HG03135 (cell line): ENCODE data around the gene DPP6.

Source experiments
- ATAC-seq: cut with Tn5 transposase; IDR thresholded peaks from one replicate; pipeline ENCODE4 v1.9.1; 2021; ENCODE audit warnings: mild to moderate bottlenecking, moderate library complexity; ENCODE audit not compliant: unreplicated experiment

DPP6 gene

DNA sequence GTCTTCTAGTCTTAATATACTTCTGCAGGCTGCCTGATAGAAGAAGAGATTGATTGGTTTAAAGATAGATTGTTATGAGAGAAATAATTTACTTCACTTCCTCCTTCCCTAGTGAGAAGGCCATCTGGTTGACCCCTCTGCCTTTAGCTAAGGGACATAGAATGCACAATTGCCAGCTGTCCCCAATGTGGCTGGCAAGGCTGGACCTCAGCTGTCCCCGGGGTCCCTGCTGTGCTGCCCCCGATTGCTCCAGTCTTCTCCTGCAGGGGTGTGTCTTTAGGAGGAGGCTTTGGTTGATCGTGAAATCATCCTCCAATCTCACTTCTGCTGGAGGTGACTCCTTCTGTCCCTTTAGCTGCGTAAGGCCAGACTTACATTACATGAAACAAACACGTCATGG, 388.5 kb downstream of the DPP6 start:
- ATAC-seq = no peak

DNA sequence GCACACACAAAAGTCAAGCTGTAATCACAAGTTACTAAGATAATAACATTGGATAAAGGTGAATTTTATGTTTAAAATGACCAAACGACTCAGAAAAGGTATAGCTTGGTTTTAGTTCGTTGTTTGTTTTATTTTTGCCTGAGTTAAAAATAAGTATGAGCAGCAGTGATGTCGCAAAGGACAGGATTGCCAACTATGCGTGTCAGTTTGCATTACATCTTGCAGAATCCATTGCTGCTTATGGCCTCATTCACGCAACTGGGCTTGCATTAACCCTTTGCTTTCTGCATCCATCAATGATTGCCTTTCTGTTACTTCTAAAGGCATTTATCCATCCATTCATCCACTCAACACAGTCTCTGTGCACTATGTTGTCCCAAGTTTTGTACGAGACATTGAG, 389.6 kb downstream of the DPP6 start:
- ATAC-seq = no peak

DNA sequence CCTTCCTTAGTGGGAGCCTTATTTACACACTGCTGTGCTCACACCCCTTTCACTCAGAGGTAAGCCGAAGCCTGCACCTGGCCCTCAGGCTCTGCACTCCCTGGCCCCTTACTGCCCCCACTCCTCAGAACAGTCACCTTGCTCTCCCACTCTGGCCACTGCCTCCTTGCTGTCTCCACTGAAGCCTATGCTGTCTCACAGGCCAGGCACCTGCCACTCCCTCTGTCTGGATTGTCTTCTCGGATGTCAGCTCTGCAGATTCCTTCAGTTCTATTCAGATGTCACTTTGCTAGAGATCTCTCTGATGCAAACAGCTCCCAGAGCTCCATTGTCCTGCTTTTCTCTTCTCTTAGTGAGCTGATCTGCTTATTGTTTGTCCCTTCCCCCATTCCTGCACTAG, 390.7 kb downstream of the DPP6 start:
- ATAC-seq = no peak

DNA sequence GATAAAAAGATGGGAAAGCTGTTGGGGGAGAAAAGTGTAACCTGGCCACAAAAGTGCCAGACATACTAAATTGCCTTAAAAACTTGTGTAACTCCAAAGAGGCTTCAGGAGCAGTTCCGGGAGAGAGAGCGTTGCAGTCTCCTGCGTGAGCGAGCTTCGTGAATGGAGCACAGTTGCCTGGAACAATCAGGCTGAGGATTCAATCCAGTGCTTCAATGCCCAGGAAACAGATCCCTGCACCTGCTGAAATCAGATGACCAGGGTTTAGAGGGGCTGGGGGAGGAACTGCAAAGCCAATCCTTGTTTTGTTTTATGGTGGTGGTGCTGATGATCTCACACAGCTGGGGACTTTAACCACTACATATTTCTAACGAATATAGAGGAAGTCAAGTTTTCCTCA, 398.3 kb downstream of the DPP6 start:
- ATAC-seq = no peak

DNA sequence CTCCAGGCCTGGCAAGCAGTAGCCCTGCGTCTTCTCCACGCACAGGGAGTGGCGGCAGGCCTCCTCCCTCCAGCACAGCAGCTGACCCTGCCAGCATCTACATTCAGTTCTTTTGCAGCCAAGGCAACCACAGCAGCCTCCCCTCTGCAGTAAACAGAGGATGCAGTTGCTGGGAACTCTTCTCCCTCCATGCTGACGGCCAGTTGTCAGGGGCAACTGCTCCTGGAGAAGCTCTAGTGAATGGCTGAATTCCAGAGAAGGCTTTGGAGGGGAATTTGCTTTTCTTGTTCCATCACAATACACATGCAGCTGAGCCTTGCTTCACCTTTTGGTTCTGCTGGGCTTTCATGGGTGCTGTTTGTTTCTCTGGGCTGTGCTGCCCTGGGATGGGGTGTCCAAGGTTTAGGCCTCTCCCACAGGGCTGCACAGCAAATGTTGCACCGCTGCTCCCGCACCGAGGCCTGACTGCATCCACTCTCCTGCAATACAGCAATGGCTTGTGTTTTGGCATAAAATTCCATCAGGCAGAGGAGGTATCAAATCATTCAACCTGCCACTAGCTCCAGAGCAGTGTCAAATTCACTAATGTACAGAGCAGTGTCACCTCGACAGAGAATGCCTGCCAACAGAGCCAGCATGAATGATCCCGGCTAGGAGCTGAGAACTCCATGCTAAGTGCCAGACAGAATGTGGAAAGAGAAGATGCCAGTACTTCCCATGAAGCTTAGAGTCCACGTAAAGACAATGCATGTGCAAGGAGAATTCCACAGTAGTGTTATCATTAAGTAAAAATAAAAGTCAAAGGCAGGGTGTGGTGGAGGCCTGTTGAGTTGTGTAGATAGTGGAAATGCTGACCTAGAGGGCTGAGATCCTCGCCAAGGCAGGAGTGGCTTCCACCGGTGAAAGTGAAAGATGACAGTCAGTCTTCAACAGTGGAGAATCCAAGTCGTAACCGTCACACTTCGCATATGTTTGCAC, 399.6 kb downstream of the DPP6 start:
- no peak for ATAC-seq

DNA sequence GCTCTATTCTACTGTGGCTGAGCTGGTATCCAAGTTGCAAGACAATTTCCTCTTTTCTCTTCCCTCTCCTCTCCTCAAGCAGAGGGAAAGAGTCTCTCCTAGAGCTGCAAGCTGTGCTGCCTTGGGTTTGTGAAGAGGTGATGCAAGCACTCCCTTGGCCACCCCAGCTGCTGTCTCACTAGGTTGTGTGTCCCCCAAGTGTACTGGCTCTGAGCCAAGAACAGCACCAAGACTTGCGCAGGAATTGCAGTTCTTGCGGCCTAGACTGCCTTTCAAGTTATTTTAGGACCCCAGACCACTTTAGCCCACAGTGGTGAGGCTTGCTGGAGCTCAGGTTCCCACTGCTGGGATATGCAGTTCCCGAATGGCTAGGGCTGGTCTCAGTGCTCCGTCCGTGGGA, 411.6 kb downstream of the DPP6 start:
- ATAC-seq = no peak

DNA sequence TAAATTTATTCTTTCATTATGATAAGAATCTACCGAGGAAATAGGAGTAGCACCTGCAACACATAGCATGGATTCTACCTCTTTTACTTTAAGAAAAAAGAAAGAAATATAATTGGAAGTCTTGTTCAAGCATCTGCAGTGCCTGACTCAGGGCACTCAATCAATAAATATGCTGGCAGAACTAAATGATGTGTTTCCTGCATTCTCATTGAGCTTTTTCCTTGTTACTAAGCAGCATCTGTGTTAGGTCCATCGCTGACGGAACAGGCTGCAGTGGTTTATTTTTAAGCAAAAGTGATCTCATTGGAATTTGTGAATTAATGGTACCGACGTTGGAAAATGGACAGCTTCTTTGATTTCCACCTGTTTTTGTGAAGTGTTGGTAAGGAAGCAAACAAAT, 417.5 kb downstream of the DPP6 start:
- ATAC-seq = no peak

DNA sequence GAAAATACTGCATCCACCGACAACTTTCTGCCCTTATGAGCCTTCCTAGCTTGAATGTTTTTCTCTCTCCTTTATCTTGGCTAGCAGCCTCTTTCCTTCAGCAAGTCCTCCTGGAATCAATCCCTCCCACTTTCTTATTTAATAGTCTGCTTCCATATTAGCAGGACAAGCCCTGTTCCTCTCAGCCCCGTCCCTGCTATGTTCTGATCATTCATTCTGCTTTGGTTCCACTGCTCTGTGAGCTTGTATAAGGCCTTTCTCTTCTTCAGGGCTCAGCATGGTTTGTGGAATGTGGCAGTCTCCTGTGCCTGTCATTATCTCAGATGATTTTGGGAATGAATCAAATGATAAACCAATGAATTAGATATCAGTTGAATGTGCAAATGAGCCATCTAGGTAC, 420.1 kb downstream of the DPP6 start:
- no peak for ATAC-seq

DNA sequence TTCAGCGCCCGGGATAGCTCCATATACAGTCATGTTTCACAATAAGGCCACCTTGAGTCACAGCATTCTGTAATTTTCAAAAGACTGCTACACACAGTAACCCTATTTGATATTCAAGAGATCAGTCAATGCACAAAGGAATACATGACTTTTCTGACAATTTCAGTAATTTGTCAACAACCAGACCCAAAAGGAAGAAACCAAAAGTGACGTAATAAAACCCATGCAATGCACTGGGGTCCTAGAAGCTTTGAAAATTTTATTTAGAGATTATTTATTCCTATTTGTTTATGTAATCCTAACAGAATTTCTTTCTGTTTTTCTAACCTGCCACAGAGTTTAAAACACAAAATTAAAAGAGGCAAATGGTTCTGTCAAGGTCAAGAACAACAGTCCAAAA, 421.2 kb downstream of the DPP6 start:
- ATAC-seq = no peak

DNA sequence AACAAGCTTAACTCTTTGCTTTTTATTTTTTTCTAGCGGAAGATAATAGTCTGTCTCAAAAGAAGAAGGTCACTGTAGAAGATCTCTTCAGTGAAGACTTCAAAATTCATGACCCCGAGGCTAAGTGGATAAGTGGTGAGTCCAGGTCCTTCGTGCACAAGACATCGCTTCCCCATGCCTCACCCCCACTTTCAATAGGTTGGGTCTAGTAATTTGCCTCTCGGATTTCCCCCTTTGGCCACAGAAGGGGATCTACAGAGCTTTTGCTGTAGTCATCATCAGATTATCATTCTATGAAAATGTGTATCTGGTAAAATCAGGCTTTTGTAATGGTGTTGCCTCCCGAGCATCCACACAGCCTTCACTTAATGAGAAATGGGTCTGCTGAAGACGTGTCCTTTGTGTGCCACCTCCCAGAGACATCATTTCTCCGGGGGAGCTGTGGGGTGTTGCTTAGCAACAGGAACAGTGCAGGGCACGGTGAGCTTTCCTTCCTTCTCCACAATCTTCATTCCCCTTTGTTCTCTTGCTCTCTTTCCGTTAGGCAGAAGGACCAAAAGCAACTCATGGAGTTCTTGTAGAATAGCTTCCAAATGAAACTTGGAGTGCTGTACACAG, 422.8 kb downstream of the DPP6 start:
- ATAC-seq = no peak

DNA sequence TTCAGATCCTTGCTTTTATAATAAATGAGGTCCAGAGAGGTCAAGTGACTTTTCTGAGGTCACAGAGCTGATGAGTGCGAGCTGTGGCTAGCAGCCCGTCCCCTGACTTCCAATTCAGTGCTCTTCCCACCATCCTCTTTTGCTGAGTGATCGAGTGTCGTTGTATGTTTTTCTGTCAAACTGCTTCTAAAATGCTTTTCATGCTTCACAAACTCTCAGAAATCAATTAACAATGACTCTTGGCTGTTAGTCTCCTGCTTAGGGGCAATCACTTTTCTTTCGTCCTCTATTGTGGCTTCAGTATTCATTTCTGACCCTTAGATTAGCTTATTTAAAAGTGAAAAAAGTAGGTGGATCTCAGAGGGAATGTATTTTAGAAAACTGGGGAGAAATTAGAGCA, 423.7 kb downstream of the DPP6 start:
- no peak for ATAC-seq

DNA sequence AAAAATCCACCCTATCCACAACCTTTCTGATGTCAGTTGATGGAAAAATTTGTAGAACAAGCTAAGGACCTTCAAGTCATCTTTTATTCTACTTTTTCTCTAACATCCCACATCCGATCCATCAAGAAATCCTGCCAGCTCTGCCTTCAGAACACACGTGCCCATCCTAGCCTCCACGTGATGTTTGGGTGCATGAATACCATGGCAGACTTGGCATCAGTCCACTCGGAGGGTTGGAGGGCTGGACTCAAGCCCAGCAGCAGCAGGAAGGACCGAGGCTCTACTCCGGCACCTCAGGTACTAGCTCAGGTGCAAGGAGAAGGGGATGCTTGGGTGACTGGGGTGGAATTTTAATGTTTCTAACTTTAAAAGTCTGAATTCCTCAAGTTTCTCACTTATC, 428.6 kb downstream of the DPP6 start:
- no peak for ATAC-seq

DNA sequence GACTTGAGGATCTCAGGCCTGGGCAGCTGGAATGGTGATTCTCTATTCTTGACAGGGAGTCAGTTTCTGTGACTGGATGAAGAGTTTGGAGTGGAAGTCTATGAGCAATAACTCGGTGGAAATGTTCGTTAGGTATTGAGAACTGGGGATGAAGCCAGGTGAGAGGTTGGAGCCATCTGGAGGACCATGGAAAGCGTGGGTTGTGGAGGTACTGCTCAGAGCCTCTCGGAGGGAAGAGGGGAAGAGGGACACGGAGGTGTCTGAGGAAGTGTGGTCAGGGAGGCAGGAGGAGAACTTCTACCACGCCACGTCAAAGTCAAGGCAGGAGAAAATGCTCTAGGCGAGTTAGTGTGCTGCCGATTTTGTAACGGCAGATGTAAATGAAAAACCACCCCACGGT, 430.7 kb downstream of the DPP6 start:
- ATAC-seq = no peak

DNA sequence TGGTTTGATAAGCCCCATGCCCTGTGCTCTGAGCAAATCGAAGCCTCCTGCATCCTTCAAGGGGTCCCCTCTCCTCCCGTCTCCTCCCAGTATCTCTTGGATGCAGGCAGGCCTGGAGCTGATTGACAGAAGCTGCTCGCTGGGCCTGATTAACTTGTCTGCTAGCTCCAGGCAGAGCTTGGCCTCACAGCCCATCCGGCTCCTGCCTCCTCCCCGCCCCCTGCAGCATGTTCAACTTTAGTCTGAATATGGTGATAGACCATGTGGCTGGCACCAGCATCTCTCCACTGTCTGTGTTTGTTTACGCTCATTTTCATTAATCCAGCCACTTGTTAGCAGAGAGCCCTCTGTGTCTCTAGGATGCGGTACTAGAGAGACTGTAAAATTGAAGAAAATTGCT, 432.2 kb downstream of the DPP6 start:
- ATAC-seq = no peak

DNA sequence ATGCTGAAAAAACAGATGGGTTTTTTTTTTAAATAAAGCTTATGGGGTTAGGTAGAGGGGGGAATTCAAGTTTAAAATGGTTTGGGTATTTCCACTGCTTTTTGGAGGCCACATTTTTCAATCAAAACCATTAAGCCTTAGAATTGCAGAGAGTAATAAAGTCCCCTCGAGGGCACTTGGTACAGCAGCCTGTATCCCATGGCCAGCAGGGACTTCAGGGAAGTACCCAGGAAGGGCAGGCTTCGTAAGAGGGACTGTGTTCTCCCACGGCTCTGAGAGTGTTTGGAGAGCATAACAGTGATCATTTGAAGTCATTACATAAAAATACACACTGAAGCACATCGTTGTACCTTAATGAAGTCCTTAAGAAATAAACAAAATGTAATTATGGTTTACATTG, 432.7 kb downstream of the DPP6 start:
- no peak for ATAC-seq

DNA sequence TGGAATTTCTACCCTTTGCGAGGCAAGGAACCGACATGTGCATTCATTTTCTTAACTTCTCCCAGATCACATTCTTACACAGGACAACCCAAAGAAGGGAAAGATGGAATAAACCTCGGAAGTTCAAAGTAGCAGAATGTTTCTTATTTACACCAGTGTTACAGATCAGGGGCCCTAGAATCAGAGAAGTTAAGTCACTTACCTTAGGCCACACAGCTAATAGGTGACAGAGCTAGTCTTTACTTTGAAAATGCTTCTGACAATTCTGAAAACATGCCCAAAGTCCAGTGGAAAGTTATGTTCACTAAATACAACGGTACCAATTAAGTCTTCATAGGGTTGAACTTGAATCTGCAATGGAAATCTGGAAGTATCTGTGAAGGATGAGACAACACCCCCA, 437.7 kb downstream of the DPP6 start:
- no peak for ATAC-seq

DNA sequence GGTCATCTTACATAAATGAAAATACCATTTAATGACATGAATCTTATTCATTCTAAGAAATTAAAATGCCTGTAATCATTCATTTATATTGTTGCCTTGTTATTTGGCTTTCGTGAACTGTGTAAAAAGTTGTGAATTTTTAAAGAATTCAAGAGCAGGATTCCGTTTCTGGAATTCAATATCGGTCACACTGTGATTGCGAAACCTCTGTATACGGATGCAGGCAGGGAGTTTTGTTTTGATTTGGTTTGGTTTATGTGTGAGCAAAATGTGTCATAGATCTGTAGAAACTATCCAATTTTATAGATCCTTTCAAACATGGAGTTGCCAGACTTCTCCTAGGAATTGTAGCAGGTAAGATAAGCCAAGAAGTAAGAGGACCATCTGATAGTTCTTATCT, 441.4 kb downstream of the DPP6 start:
- ATAC-seq = no peak

DNA sequence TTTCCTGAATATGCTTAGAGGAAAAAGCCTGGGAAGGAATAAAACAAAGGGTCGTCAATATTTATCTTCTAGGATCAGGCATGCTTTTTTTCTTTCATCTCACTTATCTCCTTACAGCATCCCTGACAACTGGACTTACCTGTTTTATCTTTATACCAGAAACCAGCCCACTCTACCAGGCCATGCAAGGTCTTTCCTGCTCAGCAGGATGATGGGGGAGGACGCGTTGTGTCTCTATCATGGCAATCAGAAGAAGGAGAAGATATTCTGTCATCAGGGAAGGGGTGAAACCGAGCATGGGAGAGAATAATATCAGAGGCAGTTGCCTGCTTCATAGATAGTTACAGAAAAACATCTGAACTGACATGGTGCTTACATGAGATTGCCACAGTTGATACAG, 445.6 kb downstream of the DPP6 start:
- ATAC-seq = no peak

DNA sequence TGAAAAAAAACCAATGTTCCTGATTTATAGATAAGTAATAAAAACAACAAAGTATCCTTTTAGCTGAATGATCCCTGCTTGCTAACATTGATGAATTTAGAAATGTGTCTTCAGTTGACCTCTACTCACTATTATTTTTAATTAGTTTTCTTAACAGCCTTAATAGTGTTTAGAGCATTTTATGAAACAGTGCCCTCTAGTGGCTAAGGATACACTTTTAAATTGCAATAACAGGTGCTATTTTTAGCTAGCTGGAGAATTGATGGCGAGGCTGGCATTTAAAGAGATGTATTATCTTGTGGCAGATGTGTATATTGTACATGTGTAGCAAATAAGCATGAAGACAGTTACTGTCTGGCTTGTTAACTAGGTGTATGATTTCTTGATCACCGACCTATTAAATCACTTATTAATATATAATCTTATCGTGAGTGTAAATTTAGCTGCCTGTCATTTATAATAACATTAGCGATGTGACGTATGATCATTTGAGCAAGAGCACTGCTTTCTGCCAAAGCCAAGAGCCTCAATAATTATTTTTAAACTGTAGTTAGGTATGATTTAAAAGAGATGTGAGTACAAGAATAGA, 451.9 kb downstream of the DPP6 start:
- ATAC-seq = no peak

DNA sequence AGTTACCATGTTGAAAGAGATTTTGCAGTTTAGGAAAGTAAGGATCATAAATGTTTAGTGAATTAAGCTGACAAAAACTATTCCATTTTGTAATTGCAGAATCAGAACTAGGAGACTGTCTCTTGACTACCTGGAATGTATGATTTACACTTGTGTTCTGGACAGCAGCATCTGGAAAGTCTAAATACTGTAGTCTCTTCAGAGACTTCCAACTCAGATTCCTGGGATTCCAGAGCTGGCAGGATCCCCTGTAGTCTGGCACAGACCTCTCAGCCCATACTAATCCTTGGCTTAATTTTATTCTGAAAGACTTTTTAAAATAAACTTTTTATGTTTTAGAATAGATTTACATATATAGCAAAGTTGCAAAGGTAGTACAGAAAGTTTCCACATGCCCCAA, 452.7 kb downstream of the DPP6 start:
- ATAC-seq = no peak

DNA sequence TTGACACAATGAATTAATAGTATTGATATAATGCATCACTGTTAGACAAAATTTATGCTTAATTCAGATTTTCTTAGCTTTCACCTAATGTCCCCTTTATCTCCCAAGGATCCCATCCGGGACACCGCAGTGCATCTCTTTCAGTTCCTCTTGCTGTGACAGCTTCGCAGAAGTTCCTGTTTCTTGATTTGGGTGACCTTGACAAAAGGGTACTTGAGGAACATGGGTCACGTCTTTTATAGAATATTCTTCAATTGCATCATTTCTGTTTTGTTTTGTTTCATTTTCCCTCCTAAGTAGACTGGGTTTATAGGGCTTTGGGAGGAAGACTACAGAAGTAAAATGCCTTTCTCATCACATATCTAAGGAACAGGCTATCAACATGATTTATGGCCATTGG, 453.2 kb downstream of the DPP6 start:
- no peak for ATAC-seq

DNA sequence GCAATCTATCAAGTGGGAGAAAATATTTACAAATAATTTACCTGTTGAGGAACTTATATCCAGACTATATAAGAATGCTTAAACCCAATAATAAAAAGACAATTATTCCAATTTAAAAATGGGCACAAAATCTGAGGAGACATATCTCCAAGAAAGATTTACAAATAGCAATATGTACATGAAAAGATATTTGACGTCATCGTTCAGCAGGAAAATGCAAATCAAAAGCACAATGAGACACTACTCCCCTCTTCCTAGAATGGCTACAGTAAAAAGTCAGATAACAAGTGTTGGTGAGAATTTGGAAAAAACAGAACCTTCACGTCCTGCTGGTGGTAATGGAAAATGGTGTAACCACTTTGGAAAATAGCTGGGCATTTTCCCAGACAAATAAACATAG, 457.0 kb downstream of the DPP6 start:
- no peak for ATAC-seq
